ENCODE data around the gene USP48. TPM values are rescaled to one million over a fixed set of nuclear protein-coding genes. Genes with fewer than 3 reads are reported as not detected.

USP48 gene
- total and polyA plus RNA-seq, 10 of the 15 experiments (the other 5 are each of a cell fraction or from before 2014, with no cell fraction given): 21.2 to 115 (median 75.5) TPM

DNA sequence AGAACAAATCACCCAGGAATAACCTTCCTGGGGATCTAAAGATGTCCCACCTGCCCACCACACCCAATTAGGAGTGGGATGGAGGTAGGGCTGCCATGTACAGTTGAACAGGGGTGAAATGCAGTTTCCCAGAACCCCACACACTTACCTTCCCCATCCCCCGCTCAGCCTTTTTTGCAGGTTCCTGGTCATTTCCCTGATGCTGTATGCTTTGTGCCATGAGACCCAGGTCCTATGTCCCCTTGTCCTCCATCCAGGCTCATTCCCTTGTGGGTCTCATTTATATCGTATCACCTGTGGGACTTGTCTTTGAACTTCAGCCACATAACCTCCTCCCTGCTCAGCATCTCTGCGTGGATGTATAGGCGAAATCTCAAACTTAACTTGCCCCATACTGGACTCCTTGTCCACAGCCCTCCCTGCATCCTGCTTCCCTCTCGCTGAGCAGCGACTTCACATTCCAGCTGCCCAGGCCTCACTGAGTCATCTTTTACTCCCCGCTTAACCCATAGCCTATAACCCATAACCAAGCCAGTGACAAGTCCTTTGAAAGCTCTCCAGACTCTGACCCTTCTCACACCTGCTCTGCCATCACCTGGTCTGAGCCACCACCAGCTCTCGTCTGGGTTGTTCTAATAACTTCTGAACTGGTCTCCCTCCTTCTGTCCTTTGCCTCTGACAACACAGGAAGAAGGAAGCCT, 33.8 kb upstream of the USP48 start:
- DNase-seq (ENCODE audit: low read depth, low spot score) (no peak), ATAC-seq (no peak), FAIRE-seq (no peak)
- TF ChIP-seq, protein P1, sequence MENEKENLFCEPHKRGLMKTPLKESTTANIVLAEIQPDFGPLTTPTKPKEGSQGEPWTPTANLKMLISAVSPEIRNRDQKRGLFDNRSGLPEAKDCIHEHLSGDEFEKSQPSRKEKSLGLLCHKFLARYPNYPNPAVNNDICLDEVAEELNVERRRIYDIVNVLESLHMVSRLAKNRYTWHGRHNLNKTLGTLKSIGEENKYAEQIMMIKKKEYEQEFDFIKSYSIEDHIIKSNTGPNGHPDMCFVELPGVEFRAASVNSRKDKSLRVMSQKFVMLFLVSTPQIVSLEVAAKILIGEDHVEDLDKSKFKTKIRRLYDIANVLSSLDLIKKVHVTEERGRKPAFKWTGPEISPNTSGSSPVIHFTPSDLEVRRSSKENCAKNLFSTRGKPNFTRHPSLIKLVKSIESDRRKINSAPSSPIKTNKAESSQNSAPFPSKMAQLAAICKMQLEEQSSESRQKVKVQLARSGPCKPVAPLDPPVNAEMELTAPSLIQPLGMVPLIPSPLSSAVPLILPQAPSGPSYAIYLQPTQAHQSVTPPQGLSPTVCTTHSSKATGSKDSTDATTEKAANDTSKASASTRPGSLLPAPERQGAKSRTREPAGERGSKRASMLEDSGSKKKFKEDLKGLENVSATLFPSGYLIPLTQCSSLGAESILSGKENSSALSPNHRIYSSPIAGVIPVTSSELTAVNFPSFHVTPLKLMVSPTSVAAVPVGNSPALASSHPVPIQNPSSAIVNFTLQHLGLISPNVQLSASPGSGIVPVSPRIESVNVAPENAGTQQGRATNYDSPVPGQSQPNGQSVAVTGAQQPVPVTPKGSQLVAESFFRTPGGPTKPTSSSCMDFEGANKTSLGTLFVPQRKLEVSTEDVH (IDR thresholded peaks at IDR 0.05; ENCODE audit: low read depth, partially characterized antibody): no peak
- no peak for TF ChIP-seq TBL1XR1 (IDR thresholded peaks at IDR 0.05; ENCODE audit: low read depth, low read length)
- no peak for TF ChIP-seq PAX5 (IDR thresholded peaks at IDR 0.05; ENCODE audit: borderline replicate concordance, low read depth, low read length)
- no peak for TF ChIP-seq ZBTB40 (IDR thresholded peaks at IDR 0.05; ENCODE audit: borderline replicate concordance)
- TF ChIP-seq EGR1 (IDR thresholded peaks at IDR 0.05; ENCODE audit: borderline replicate concordance in 1 of 2, low read depth in 2 of 2, low read length in 2 of 2): no peak
- TF ChIP-seq, protein P2, sequence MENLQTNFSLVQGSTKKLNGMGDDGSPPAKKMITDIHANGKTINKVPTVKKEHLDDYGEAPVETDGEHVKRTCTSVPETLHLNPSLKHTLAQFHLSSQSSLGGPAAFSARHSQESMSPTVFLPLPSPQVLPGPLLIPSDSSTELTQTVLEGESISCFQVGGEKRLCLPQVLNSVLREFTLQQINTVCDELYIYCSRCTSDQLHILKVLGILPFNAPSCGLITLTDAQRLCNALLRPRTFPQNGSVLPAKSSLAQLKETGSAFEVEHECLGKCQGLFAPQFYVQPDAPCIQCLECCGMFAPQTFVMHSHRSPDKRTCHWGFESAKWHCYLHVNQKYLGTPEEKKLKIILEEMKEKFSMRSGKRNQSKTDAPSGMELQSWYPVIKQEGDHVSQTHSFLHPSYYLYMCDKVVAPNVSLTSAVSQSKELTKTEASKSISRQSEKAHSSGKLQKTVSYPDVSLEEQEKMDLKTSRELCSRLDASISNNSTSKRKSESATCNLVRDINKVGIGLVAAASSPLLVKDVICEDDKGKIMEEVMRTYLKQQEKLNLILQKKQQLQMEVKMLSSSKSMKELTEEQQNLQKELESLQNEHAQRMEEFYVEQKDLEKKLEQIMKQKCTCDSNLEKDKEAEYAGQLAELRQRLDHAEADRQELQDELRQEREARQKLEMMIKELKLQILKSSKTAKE (IDR thresholded peaks at IDR 0.05; ENCODE audit: low read depth, poor library complexity, severe bottlenecking): no peak
- no peak overlapping the region for H3K4me3 ChIP-seq
- WGBS (ENCODE audit: insufficient coverage, insufficient replicate concordance, low lambda C conversion rate, missing lambda C conversion rate): 90% methylated on average over 8 of the region's 8 CpGs
- no peak overlapping the region for H3K27ac ChIP-seq (ENCODE audit: control insufficient read depth, insufficient read depth)
- H3K79me2 ChIP-seq (ENCODE audit: control insufficient read depth, insufficient read depth, low read length): no peaks in the 10 kb centered on the region
- H3K27me3 ChIP-seq (replicated peaks in 1 of 2; ENCODE audit: control insufficient read depth in 2 of 2, insufficient read depth in 2 of 2, low read length in 1 of 2): no peaks in the 10 kb centered on the region; a peak in 1 of 4 replicates
- ChIA-PET SMC1A (ENCODE audit: uncharacterized antibody, unreplicated experiment) (no interaction called here), POLR2A (no interaction called here), RAD21 (ENCODE audit: unreplicated experiment) (no interaction called here), CTCF (no interaction called here)
- no peaks in the 10 kb centered on the region; the same call in 2 of the 3 replicates for H3K9me3 ChIP-seq (replicated peaks; ENCODE audit: control insufficient read depth, insufficient read depth, low read length)
- no peak overlapping the region for H3K9ac ChIP-seq (ENCODE audit: control insufficient read depth, insufficient read depth, low read length)
- no peaks in the 10 kb centered on the region for H4K20me1 ChIP-seq (ENCODE audit: control insufficient read depth, insufficient read depth)
- no peak overlapping the region for H3K4me2 ChIP-seq (ENCODE audit: control insufficient read depth, insufficient read depth)
- no TSS peak for BruUV-seq (replicated peaks)
- H3K36me3 ChIP-seq (ENCODE audit: control insufficient read depth in 2 of 2, insufficient read depth in 2 of 2, low read length in 1 of 2): no peaks in the 10 kb centered on the region
- no peak overlapping the region for H2AFZ ChIP-seq (ENCODE audit: control insufficient read depth, low read depth, low read length)
- no peaks in the 10 kb centered on the region for H3K4me1 ChIP-seq (ENCODE audit: control insufficient read depth, insufficient read depth, low read length)
- in situ Hi-C loops (cut with MboI) (no loop called here), intact Hi-C loops (cut with micrococcal nuclease; ENCODE audit: unreplicated experiment) (no loop called here)

Data from GM12878 (cell line).